Central memory CD8-positive, alpha-beta T cell (primary cell): ENCODE results near the gene PPM1L.

Experiments used
- ATAC-seq: fragments of 150-1000 bp; cut with Tn5 transposase; replicated peaks from 2 replicates; pipeline ENCODE4 v1.10.0; 2022; ENCODE audit warnings: mild to moderate bottlenecking, moderate FRiP score, moderate number of reproducible peaks; ENCODE audit not compliant: poor library complexity, severe bottlenecking; ENCODE audit errors: extremely low read depth
- DNase-seq, 2 donors: peaks; one replicate each; pipeline ENCODE4 v3.0.0; 2021; ENCODE audit warnings: low spot score in 2 of 2
- H3K27ac Mint-ChIP-seq: one replicate; pipeline ENCODE4 v1.8.0; 2022; ENCODE audit warnings: low read depth, mild to moderate bottlenecking, moderate library complexity, mixed read lengths
- H3K27me3 Mint-ChIP-seq: one replicate; pipeline ENCODE4 v1.8.0; 2022; ENCODE audit warnings: mixed read lengths
- H3K36me3 Mint-ChIP-seq: one replicate; pipeline ENCODE4 v1.8.0; 2022; ENCODE audit warnings: mild to moderate bottlenecking, moderate library complexity, mixed read lengths; ENCODE audit not compliant: insufficient read depth
- H3K4me1 Mint-ChIP-seq: one replicate; pipeline ENCODE4 v1.8.0; 2022; ENCODE audit warnings: mixed read lengths
- H3K4me3 Mint-ChIP-seq: one replicate; pipeline ENCODE4 v1.8.0; 2022; ENCODE audit warnings: mild to moderate bottlenecking, moderate library complexity, mixed read lengths
- H3K9me3 Mint-ChIP-seq: one replicate; pipeline ENCODE4 v1.8.0; 2022; ENCODE audit warnings: mixed read lengths

The PPM1L gene

GRCh38 chr3:160893207-160893606 lies 137.2 kb downstream of the PPM1L start:
- H3K9me3 Mint-ChIP-seq, result peaks cover 6% of the 10 kb centered on the region

GRCh38 chr3:160904691-160905090 lies 148.7 kb downstream of the PPM1L start:
- Mint-ChIP-seq H3K27me3 (peaks cover 18% of the 10 kb centered on the region), H3K36me3 (no peaks in the 10 kb centered on the region), H3K9me3 (no peaks in the 10 kb centered on the region), H3K27ac (no peak overlapping the region), H3K4me3 (no peak overlapping the region), H3K4me1 (no peaks in the 10 kb centered on the region)
- DNase-seq (no peak), ATAC-seq (no peak)

More at GRCh38 chr3:160893207-160893606, 137.2 kb downstream of the PPM1L start:
- no peaks in the 10 kb centered on the region for H3K36me3 Mint-ChIP-seq
- no peak for ATAC-seq
- H3K27ac Mint-ChIP-seq, result no peak overlapping the region
- DNase-seq, result no peak
- no peak overlapping the region for H3K4me3 Mint-ChIP-seq
- H3K27me3 Mint-ChIP-seq, result no peaks in the 10 kb centered on the region
- no peaks in the 10 kb centered on the region for H3K4me1 Mint-ChIP-seq

GRCh38 chr3:160906646-160907045 lies 150.6 kb downstream of the PPM1L start:
- Mint-ChIP-seq H3K4me1 (no peaks in the 10 kb centered on the region), H3K36me3 (no peaks in the 10 kb centered on the region), H3K27me3 (peaks cover 14% of the 10 kb centered on the region), H3K27ac (no peak overlapping the region), H3K4me3 (no peak overlapping the region), H3K9me3 (no peaks in the 10 kb centered on the region)
- ATAC-seq, result no peak
- no peak for DNase-seq

- ATAC-seq (no peak), DNase-seq (no peak)
- Mint-ChIP-seq H3K27ac (no peak overlapping the region), H3K4me3 (no peak overlapping the region), H3K36me3 (no peaks in the 10 kb centered on the region), H3K9me3 (no peaks in the 10 kb centered on the region), H3K4me1 (no peaks in the 10 kb centered on the region), H3K27me3 (peaks cover 12% of the 10 kb centered on the region)
Observed at GRCh38 chr3:160909917-160910316, 153.9 kb downstream of the PPM1L start.

- Mint-ChIP-seq H3K4me1 (no peaks in the 10 kb centered on the region), H3K36me3 (no peaks in the 10 kb centered on the region), H3K27ac (no peak overlapping the region), H3K27me3 (peaks cover 12% of the 10 kb centered on the region), H3K4me3 (no peak overlapping the region), H3K9me3 (no peaks in the 10 kb centered on the region)
- ATAC-seq, result no peak
- DNase-seq, result no peak
Observed at GRCh38 chr3:160911411-160911810, 155.4 kb downstream of the PPM1L start.

GRCh38 chr3:160916472-160916871 lies 160.4 kb downstream of the PPM1L start:
- ATAC-seq, result no peak
- Mint-ChIP-seq H3K27ac (no peak overlapping the region), H3K4me3 (no peak overlapping the region), H3K36me3 (no peaks in the 10 kb centered on the region), H3K4me1 (no peaks in the 10 kb centered on the region), H3K9me3 (no peaks in the 10 kb centered on the region), H3K27me3 (no peaks in the 10 kb centered on the region)
- no peak for DNase-seq

- ATAC-seq, result no peak
- H3K4me3 Mint-ChIP-seq, result no peak overlapping the region
- H3K9me3 Mint-ChIP-seq, result no peaks in the 10 kb centered on the region
Observed at GRCh38 chr3:160919942-160920341, 163.9 kb downstream of the PPM1L start.

GRCh38 chr3:160921020-160921635 lies 165.1 kb downstream of the PPM1L start:
- no peak for DNase-seq
- Mint-ChIP-seq H3K4me3 (no peak overlapping the region), H3K9me3 (no peaks in the 10 kb centered on the region), H3K36me3 (peaks cover 2% of the 10 kb centered on the region), H3K27ac (no peak overlapping the region), H3K27me3 (peaks cover 9% of the 10 kb centered on the region), H3K4me1 (no peaks in the 10 kb centered on the region)
- ATAC-seq, result no peak

More at GRCh38 chr3:160919942-160920341, 163.9 kb downstream of the PPM1L start:
- no peak for DNase-seq
- Mint-ChIP-seq H3K27ac (no peak overlapping the region), H3K27me3 (peaks cover 9% of the 10 kb centered on the region), H3K36me3 (no peaks in the 10 kb centered on the region), H3K4me1 (no peaks in the 10 kb centered on the region)

GRCh38 chr3:160924776-160925175 lies 168.7 kb downstream of the PPM1L start:
- Mint-ChIP-seq H3K4me1 (no peaks in the 10 kb centered on the region), H3K4me3 (no peak overlapping the region), H3K27me3 (peaks cover 9% of the 10 kb centered on the region), H3K27ac (no peak overlapping the region), H3K9me3 (no peaks in the 10 kb centered on the region), H3K36me3 (peaks cover 3% of the 10 kb centered on the region)
- no peak for ATAC-seq
- DNase-seq, result no peak

- Mint-ChIP-seq H3K36me3 (peaks cover 3% of the 10 kb centered on the region), H3K9me3 (no peaks in the 10 kb centered on the region), H3K27me3 (peaks cover 24% of the 10 kb centered on the region), H3K4me1 (no peaks in the 10 kb centered on the region), H3K27ac (no peak overlapping the region), H3K4me3 (no peak overlapping the region)
- ATAC-seq, result no peak
- no peak for DNase-seq
Observed at GRCh38 chr3:160927620-160928019, 171.6 kb downstream of the PPM1L start.

GRCh38 chr3:160928183-160928726 lies 172.2 kb downstream of the PPM1L start:
- no peaks in the 10 kb centered on the region for H3K9me3 Mint-ChIP-seq
- no peak overlapping the region for H3K27ac Mint-ChIP-seq
- DNase-seq, result no peak
- peaks cover 3% of the 10 kb centered on the region for H3K36me3 Mint-ChIP-seq
- no peaks in the 10 kb centered on the region for H3K4me1 Mint-ChIP-seq
- no peak for ATAC-seq
- H3K27me3 Mint-ChIP-seq, result peaks cover 24% of the 10 kb centered on the region
- H3K4me3 Mint-ChIP-seq, result no peak overlapping the region

- Mint-ChIP-seq H3K27ac (no peak overlapping the region), H3K4me1 (no peaks in the 10 kb centered on the region), H3K4me3 (no peak overlapping the region), H3K36me3 (peaks cover 3% of the 10 kb centered on the region), H3K9me3 (no peaks in the 10 kb centered on the region), H3K27me3 (peaks cover 18% of the 10 kb centered on the region)
- DNase-seq (no peak), ATAC-seq (no peak)
Observed at GRCh38 chr3:160929595-160929994, 173.6 kb downstream of the PPM1L start.

- Mint-ChIP-seq H3K4me3 (no peak overlapping the region), H3K36me3 (no peaks in the 10 kb centered on the region), H3K4me1 (no peaks in the 10 kb centered on the region), H3K27me3 (peaks cover 14% of the 10 kb centered on the region), H3K9me3 (no peaks in the 10 kb centered on the region), H3K27ac (no peak overlapping the region)
- ATAC-seq (no peak), DNase-seq (no peak)
Observed at GRCh38 chr3:160931474-160931873, 175.4 kb downstream of the PPM1L start.
